Measurements from ENCODE around the gene ARHGEF40. TPM values are rescaled to one million over a fixed set of nuclear protein-coding genes. Genes with fewer than 3 reads are reported as not detected.

Gene ARHGEF40
- total RNA-seq, 1 donor from 2014 or later: 1.4 TPM

DNA sequence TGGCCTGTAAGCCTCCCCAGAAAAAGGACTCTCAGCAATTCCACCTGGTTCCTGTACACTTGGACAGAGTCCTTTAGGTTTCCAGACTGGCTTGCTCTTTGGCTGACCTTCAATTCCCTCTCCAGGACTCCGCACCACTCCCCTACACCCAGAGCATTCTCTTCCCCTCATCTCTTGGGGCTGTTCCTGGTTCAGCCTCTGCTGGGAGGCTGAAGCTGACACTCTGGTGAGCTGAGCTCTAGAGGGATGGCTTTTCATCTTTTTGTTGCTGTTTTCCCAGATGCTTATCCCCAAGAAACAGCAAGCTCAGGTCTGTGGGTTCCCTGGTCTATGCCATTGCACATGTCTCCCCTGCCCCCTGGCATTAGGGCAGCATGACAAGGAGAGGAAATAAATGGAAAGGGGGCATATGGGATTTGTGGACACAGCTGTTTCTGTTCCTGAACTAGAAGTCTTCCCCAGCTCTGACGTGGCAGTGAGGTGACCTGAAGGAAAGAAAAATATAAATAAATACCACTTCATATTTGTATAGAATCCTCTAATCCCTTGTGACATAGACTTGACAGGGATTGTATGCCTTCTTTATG lies 26.6 kb upstream of the ARHGEF40 start:
- H3K27me3 Mint-ChIP-seq: peaks cover 26% of the 10 kb centered on the region
- no peak overlapping the region for H3K27ac Mint-ChIP-seq
- POLR2A ChIA-PET: no interaction called here
- TF ChIP-seq, protein P1, sequence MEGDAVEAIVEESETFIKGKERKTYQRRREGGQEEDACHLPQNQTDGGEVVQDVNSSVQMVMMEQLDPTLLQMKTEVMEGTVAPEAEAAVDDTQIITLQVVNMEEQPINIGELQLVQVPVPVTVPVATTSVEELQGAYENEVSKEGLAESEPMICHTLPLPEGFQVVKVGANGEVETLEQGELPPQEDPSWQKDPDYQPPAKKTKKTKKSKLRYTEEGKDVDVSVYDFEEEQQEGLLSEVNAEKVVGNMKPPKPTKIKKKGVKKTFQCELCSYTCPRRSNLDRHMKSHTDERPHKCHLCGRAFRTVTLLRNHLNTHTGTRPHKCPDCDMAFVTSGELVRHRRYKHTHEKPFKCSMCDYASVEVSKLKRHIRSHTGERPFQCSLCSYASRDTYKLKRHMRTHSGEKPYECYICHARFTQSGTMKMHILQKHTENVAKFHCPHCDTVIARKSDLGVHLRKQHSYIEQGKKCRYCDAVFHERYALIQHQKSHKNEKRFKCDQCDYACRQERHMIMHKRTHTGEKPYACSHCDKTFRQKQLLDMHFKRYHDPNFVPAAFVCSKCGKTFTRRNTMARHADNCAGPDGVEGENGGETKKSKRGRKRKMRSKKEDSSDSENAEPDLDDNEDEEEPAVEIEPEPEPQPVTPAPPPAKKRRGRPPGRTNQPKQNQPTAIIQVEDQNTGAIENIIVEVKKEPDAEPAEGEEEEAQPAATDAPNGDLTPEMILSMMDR (IDR thresholded peaks at IDR 0.05): no peak
- H3K4me3 Mint-ChIP-seq: no peak overlapping the region
- H3K36me3 Mint-ChIP-seq (ENCODE audit: low read depth): no peaks in the 10 kb centered on the region
- no peaks in the 10 kb centered on the region for H3K9me3 Mint-ChIP-seq
- no peak for ATAC-seq (ENCODE audit: low read depth)
- H3K4me1 Mint-ChIP-seq: no peaks in the 10 kb centered on the region
- intact Hi-C loops (cut with micrococcal nuclease): no loop called here
- DNase-seq: no peak
- CTCF ChIA-PET: interaction anchor here (1.5 to 2.4 kb wide), 2 partner anchors 8 to 28 kb away, joined by 6 to 15 read pairs; no protein-coding TSS in a partner anchor

DNA sequence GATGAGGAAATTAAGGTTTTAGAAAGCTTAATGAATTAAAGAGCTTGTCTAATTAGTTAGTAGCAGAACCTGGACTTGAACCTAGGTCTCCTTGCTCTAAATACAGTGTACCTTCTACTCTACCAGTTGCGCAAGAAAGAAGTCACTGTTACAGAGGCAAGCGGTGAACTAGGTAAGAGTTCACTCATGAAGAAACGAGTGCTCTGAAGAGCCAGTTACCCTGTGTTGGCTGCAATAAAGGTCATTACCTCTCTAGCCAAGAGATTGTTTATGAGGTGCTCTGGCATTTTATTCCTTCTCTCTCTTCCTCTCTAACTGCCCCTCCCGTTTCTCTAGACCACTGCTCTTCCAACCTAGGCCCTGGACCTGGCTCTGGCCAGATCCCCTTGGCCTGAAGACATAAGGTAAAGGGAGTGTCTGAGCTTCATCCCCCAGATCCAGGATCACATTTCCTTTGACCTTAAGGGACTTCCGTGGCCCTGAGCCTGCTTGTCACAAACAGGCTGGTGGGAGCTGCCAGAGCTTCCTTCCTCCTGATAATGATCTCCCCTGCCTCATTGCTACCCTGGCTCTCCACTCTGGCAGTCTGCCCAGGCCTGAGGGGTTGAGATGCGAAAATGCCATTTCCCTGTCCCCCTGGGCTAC lies 26.0 kb upstream of the ARHGEF40 start:
- ChIA-PET CTCF (interaction anchor here (1.5 to 2.4 kb wide), 2 partner anchors 8 to 29 kb away, joined by 6 to 15 read pairs; no protein-coding TSS in a partner anchor), POLR2A (no interaction called here)
- DNase-seq: no peak
- intact Hi-C loops (cut with micrococcal nuclease): no loop called here
- H3K36me3 Mint-ChIP-seq (ENCODE audit: low read depth): no peaks in the 10 kb centered on the region
- TF ChIP-seq, protein P1 (IDR thresholded peaks at IDR 0.05): no peak
- H3K27me3 Mint-ChIP-seq: peaks cover 29% of the 10 kb centered on the region
- no peaks in the 10 kb centered on the region for H3K9me3 Mint-ChIP-seq
- no peak overlapping the region for H3K4me3 Mint-ChIP-seq
- H3K4me1 Mint-ChIP-seq: no peaks in the 10 kb centered on the region
- H3K27ac Mint-ChIP-seq: no peak overlapping the region
- ATAC-seq (ENCODE audit: low read depth): no peak

DNA sequence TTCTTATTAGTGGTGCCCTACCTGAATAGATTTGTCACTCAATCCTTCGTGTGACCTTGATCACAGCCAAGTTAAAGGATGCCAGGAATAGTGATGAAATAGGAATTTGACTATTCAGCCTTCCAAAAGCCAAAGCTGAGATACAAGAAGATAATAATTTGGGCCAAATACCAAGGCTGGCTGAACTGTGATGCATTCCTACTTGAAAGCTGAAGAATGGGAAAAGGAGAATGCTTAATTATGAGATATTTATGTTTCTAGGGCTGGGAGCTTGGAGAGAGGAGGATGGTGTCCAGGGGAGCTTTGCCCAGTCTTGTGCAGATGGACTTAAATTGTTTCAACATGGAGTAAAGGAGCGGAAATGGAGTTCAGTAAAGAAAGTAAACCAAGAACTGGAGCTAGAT lies 22.7 kb upstream of the ARHGEF40 start:
- H3K4me1 Mint-ChIP-seq: no peaks in the 10 kb centered on the region
- H3K27me3 Mint-ChIP-seq: peaks cover 21% of the 10 kb centered on the region
- no peaks in the 10 kb centered on the region for H3K9me3 Mint-ChIP-seq
- no peaks in the 10 kb centered on the region for H3K36me3 Mint-ChIP-seq (ENCODE audit: low read depth)
- DNase-seq (no peak), ATAC-seq (ENCODE audit: low read depth) (no peak)
- intact Hi-C loops (cut with micrococcal nuclease): no loop called here
- TF ChIP-seq, protein P1 (IDR thresholded peaks at IDR 0.05): no peak
- H3K4me3 Mint-ChIP-seq: no peak overlapping the region
- ChIA-PET POLR2A (no interaction called here), CTCF (interaction anchor here (1.2 to 2.3 kb wide), 2 partner anchors 20 to 33 kb away, joined by 3 to 9 read pairs; no protein-coding TSS in a partner anchor)
- H3K27ac Mint-ChIP-seq: no peak overlapping the region

DNA sequence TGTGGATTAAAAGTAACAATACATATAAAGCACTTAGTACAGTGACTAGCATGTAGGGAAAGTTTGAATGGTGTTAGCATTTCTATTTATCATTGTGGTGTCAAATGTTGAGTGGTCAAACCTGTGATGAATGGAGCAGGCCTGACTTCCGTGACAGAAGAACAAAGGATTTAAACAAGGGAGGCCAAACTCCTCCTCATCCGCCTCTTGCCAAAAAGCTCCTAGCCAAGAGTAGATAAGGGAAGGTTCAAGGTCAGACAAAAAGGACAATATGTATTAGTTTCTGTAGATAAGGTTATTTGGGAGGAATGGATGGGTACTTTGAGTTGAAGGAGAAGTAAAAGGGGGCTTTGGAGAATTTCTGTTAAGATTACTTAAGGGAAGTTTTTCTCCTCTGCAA lies 21.5 kb upstream of the ARHGEF40 start:
- peaks cover 18% of the 10 kb centered on the region for H3K27me3 Mint-ChIP-seq
- no peaks in the 10 kb centered on the region for H3K9me3 Mint-ChIP-seq
- ChIA-PET CTCF (no interaction called here), POLR2A (no interaction called here)
- H3K27ac Mint-ChIP-seq: no peak overlapping the region
- TF ChIP-seq, protein P1 (IDR thresholded peaks at IDR 0.05): no peak
- no peaks in the 10 kb centered on the region for H3K36me3 Mint-ChIP-seq (ENCODE audit: low read depth)
- DNase-seq (no peak), ATAC-seq (ENCODE audit: low read depth) (no peak)
- H3K4me3 Mint-ChIP-seq: no peak overlapping the region
- intact Hi-C loops (cut with micrococcal nuclease): no loop called here
- H3K4me1 Mint-ChIP-seq: no peaks in the 10 kb centered on the region

DNA sequence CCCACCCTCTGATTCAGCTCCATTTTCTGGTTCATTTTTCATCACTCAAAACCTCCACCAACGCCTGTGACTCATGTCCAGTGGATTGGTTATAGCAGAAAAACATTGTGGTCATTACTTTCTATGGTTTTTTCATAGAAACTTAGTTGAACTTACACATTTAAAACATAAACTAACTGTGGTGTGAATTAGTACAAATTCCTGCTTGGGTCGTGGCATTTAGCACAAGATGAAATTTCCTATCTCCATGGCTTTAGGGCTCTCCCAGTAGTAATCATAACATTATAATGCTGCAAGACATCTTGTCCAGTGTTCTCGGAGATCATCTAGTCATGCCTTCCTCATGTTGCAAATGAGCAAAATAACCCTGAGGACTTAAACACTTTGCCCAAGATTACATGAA lies 20.8 kb upstream of the ARHGEF40 start:
- ATAC-seq (ENCODE audit: low read depth) (no peak), DNase-seq (no peak)
- ChIA-PET POLR2A (no interaction called here), CTCF (no interaction called here)
- Mint-ChIP-seq H3K9me3 (no peaks in the 10 kb centered on the region), H3K36me3 (ENCODE audit: low read depth) (no peaks in the 10 kb centered on the region), H3K4me1 (no peaks in the 10 kb centered on the region), H3K27ac (no peak overlapping the region), H3K4me3 (no peak overlapping the region), H3K27me3 (peaks cover 17% of the 10 kb centered on the region)
- intact Hi-C loops (cut with micrococcal nuclease): no loop called here
- TF ChIP-seq, protein P1 (IDR thresholded peaks at IDR 0.05): no peak
